Measurements from ENCODE around the gene LYAR. TPM values are rescaled to one million over a fixed set of nuclear protein-coding genes. Genes with fewer than 3 reads are reported as not detected.

The LYAR gene
- total RNA-seq (1 to 10 TPM; 3.9 to 4.8 TPM), polyA plus RNA-seq (1 to 10 TPM; 4.5 to 5.0 TPM)

- Histone ChIP-seq H3K9ac (ENCODE audit: low read depth in 1 of 2, low read length in 2 of 2) (peak within 1 kb of the TSS; percentile 66 to 95), H3K9me3 (ENCODE audit: control insufficient read depth in 4 of 4, low read length in 3 of 4) (no peaks in the 10 kb centered on the region), H3K36me3 (ENCODE audit: control insufficient read depth in 4 of 4, insufficient read depth in 3 of 4, low read depth in 1 of 4, low read length in 3 of 4) (peaks cover 0 to 10% (median 4%) of the 10 kb centered on the region in 4 donors), H3K4me3 (ENCODE audit: low read depth in 1 of 3, low read length in 3 of 3) (peak within 1 kb of the TSS; percentile 85 to 96 (median 93)), H3K4me1 (ENCODE audit: control insufficient read depth in 4 of 4, insufficient read depth in 4 of 4, low read length in 3 of 4) (peaks cover 6 to 24% (median 22%) of the 10 kb centered on the region in 4 donors), H3K27me3 (ENCODE audit: control insufficient read depth in 4 of 4, insufficient read depth in 4 of 4, low read length in 3 of 4) (no peaks in the 10 kb centered on the region), H3K27ac (ENCODE audit: low read depth in 1 of 2, low read length in 2 of 2) (peak within 1 kb of the TSS; percentile 47 to 72)
- WGBS, result under 1% methylated on average over 77 of the region's 77 CpGs
- peak; percentile 98 for DNase-seq (ENCODE audit: low spot score)
- TF ChIP-seq FOXA1 (IDR thresholded peaks at IDR 0.05) (no peak), FOXA2 (IDR thresholded peaks at IDR 0.05) (no peak), TAF1 (conservative IDR thresholded peaks at IDR 0.05) (no peak), MAX (IDR thresholded peaks at IDR 0.05) (peak; percentile 37), HNF4A (conservative IDR thresholded peaks at IDR 0.05) (no peak), YY1 (IDR thresholded peaks at IDR 0.05) (no peak), EGR1 (IDR thresholded peaks at IDR 0.05; ENCODE audit: low read depth in 2 of 2) (peak in 1 of 2 donors; percentile 21), CTCF (IDR thresholded peaks at IDR 0.05; ENCODE audit: low read depth, low read length, missing input control) (no peak), GABPA (IDR thresholded peaks at IDR 0.05 in 1 of 2, conservative IDR thresholded peaks at IDR 0.05 in 1 of 2) (peak; percentile 79 to 96), JUND (IDR thresholded peaks at IDR 0.05) (no peak), RAD21 (IDR thresholded peaks at IDR 0.05) (no peak), SP1 (IDR thresholded peaks at IDR 0.05) (peak; percentile 57)
- TF ChIP-seq, protein P1, sequence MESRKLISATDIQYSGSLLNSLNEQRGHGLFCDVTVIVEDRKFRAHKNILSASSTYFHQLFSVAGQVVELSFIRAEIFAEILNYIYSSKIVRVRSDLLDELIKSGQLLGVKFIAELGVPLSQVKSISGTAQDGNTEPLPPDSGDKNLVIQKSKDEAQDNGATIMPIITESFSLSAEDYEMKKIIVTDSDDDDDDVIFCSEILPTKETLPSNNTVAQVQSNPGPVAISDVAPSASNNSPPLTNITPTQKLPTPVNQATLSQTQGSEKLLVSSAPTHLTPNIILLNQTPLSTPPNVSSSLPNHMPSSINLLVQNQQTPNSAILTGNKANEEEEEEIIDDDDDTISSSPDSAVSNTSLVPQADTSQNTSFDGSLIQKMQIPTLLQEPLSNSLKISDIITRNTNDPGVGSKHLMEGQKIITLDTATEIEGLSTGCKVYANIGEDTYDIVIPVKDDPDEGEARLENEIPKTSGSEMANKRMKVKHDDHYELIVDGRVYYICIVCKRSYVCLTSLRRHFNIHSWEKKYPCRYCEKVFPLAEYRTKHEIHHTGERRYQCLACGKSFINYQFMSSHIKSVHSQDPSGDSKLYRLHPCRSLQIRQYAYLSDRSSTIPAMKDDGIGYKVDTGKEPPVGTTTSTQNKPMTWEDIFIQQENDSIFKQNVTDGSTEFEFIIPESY (IDR thresholded peaks at IDR 0.05), result no peak
- TF ChIP-seq, protein P2, sequence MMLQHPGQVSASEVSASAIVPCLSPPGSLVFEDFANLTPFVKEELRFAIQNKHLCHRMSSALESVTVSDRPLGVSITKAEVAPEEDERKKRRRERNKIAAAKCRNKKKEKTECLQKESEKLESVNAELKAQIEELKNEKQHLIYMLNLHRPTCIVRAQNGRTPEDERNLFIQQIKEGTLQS (IDR thresholded peaks at IDR 0.05), result no peak
Observed at GRCh38 chr4:4289941-4290850, at the start of gene LYAR, which contains the start of gene ZBTB49. LYAR (minus strand) TSS chr4:4290154; CDS start chr4:4283742, 6,412 bp downstream. ZBTB49 (plus strand) TSS chr4:4290251; CDS start chr4:4299946, 9,695 bp downstream.

DNA sequence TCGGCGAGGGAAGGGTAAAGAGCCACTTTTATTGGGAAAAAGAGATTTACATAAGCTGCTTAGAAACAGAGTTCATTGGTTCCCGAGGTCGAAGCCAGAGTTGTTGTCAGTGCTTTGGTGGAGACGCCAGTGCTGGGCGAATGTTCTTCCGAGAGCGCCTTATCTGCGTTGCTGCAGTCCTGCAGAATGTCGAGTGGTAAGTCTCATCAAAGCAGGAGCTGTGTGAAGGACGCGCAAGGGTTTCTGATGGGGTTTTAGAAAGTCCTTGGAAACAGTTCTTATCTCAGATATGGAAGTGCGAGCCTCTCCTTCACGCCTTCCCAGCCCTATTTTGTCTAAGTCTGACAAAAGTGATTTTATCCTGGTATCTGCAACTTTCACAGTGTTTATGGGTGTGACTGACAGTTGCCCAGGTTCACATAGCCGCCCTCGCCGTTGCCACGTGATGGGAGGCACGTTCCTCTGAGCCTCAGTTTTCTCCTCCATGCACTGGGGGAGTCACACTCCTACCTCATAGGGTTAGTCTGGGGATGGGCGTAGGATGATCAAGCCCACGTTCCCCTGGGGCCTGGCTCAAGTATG, 49.6 kb upstream of the LYAR start:
- no peak overlapping the region for H3K9ac ChIP-seq (ENCODE audit: low read depth in 1 of 2, low read length in 2 of 2)
- TF ChIP-seq NR2F2 (IDR thresholded peaks at IDR 0.05), result no peak
- TF ChIP-seq, protein P2 (IDR thresholded peaks at IDR 0.05), result no peak
- no peak for TF ChIP-seq GABPA (IDR thresholded peaks at IDR 0.05 in 1 of 2, conservative IDR thresholded peaks at IDR 0.05 in 1 of 2)
- TF ChIP-seq SP1 (IDR thresholded peaks at IDR 0.05), result no peak
- no peak for TF ChIP-seq HNF4A (conservative IDR thresholded peaks at IDR 0.05)
- TF ChIP-seq RXRA (IDR thresholded peaks at IDR 0.05), result no peak
- TF ChIP-seq, protein P1 (IDR thresholded peaks at IDR 0.05), result no peak
- no peak for TF ChIP-seq YY1 (IDR thresholded peaks at IDR 0.05)
- no peak for TF ChIP-seq TAF1 (conservative IDR thresholded peaks at IDR 0.05)
- no peaks in the 10 kb centered on the region for H3K27me3 ChIP-seq (ENCODE audit: control insufficient read depth in 4 of 4, insufficient read depth in 4 of 4, low read length in 3 of 4)
- H3K36me3 ChIP-seq (ENCODE audit: control insufficient read depth in 4 of 4, insufficient read depth in 3 of 4, low read depth in 1 of 4, low read length in 3 of 4), result no peaks in the 10 kb centered on the region
- DNase-seq (ENCODE audit: low spot score), result no peak
- H3K9me3 ChIP-seq (ENCODE audit: control insufficient read depth in 4 of 4, low read length in 3 of 4), result no peaks in the 10 kb centered on the region
- H3K4me3 ChIP-seq (ENCODE audit: low read depth in 1 of 3, low read length in 3 of 3), result no peak overlapping the region
- peaks cover 0 to 4% (median 0%) of the 10 kb centered on the region in 4 donors for H3K4me1 ChIP-seq (ENCODE audit: control insufficient read depth in 4 of 4, insufficient read depth in 4 of 4, low read length in 3 of 4)
- WGBS, result 63% methylated on average over 21 of the region's 21 CpGs
- no peak overlapping the region for H3K27ac ChIP-seq (ENCODE audit: low read depth in 1 of 2, low read length in 2 of 2)

Data from liver (tissue), 9 donors.